ENCODE results near the gene ACTR2.

- TF ChIP-seq, protein P1, sequence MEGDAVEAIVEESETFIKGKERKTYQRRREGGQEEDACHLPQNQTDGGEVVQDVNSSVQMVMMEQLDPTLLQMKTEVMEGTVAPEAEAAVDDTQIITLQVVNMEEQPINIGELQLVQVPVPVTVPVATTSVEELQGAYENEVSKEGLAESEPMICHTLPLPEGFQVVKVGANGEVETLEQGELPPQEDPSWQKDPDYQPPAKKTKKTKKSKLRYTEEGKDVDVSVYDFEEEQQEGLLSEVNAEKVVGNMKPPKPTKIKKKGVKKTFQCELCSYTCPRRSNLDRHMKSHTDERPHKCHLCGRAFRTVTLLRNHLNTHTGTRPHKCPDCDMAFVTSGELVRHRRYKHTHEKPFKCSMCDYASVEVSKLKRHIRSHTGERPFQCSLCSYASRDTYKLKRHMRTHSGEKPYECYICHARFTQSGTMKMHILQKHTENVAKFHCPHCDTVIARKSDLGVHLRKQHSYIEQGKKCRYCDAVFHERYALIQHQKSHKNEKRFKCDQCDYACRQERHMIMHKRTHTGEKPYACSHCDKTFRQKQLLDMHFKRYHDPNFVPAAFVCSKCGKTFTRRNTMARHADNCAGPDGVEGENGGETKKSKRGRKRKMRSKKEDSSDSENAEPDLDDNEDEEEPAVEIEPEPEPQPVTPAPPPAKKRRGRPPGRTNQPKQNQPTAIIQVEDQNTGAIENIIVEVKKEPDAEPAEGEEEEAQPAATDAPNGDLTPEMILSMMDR (IDR thresholded peaks at IDR 0.05): no peak
- TF ChIP-seq EP300 (IDR thresholded peaks at IDR 0.05): no peak
Measured at GRCh38 chr2:65263262-65263661, 35.6 kb downstream of the ACTR2 start.
